HG02885 (cell line): ENCODE data around the gene NEK6.

ENCODE experiments used
- ATAC-seq: cut with Tn5 transposase; IDR thresholded peaks from one replicate; pipeline ENCODE4 v1.9.1; 2021; ENCODE audit warnings: mild to moderate bottlenecking; ENCODE audit not compliant: unreplicated experiment, poor library complexity

NEK6 gene

GRCh38 chr9:124311283-124311682, 53.5 kb downstream of the NEK6 start:
- no peak for ATAC-seq

DNA sequence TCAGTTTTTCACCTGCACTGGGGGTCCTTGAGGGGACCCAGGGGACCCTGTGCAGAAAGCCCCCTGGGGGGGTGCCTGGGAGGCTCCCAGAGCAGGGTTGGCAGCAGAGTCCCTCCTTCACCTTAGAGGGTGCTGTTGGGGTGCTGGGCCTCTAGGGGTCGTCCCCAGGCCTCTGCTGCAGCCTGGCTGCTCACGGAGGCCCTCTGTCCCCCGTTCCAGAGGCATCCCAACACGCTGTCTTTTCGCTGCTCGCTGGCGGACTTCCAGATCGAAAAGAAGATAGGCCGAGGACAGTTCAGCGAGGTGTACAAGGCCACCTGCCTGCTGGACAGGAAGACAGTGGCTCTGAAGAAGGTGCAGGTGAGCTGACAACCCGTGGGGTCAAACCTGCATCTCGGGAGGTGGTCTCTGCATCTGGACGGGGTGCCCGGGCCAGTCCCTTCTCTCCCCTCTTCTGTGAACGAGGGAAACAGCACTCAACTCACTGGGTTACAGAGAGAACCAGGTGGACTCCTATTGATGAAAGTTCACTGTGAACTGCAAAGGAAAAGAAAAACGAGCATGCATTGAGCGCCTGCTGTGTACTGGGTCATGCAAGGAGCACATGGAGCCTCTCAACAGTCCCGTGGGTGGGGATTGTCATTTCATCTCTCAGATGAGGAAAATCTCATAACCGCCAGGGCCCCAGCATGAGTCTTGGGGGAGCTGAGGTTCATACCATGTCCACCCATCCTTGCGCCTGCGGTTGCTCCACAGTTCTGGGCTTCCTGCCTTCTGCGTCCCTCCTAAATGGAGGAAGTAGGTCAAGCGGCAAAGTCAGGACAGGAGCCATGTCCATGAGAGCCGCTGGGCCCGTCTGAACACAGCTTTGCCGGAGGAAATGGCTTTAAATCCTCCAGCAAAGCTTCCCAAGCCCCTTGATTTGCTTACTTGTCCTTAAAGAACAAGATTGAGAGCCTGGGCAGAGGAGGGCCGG, 54.8 kb downstream of the NEK6 start:
- no peak for ATAC-seq

GRCh38 chr9:124313940-124314339, 56.2 kb downstream of the NEK6 start:
- ATAC-seq, result no peak

DNA sequence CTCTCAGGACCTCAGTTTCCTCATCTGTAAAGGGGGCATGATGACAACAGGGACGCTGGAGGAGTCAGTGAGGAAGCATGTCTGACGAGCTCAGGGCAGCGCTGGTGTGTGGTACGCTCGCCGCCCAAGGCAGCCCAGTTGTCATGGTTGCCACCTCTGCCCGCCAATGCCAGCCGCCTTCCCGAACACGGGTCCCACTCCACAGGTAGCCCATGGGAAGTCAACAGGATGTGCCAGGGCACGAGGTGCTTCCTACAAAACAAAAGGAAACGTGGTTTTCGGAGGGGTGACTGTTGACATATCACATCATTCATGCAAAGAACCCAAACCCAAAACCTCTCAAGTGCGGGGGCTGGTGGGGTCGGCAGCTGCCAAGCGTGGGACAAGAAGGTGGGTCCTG, 58.1 kb downstream of the NEK6 start:
- no peak for ATAC-seq

DNA sequence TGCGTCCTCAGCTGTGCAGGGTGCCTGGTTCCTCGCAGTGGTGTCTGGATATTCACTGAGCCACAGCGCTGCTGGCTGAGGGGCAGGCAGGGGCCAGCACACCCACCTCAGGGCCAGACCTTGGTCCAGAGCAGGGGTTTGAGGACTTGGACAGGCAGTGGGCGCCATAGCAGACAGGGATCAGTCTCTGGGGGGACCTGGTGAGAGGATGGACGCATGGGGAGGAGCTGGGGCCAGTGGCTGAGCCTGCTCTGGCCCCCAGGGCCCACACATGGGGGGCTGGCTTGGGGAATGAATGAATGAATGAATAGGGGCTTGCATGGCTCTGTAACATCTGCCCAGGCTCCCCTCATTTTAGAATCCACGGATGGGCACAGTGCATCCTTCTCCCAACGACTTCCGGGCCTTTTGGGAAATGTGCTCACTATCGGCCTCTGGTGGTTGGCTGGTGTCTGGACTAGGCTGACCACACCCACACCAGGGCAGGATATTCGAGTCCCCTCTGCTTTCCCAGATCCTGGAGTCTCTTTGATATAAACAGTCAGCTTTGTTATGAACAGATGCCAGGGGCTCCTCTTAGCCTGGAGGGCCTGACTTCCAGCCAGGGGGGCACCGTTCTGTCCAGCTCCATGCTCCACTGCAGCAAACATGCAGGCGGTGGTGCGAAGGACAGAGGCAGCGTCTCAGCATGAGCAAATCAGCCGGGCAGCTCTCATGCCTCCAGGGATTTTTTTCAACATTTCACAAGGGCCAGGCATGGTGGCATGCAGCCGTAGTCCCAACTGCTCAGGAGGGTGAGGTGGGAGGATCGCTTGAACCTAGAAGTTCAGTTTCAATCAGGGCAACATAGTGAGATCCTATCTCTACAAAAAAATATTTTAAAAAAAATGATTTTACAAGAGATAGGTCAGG, 62.6 kb downstream of the NEK6 start:
- no peak for ATAC-seq

- ATAC-seq, result no peak
Observed at GRCh38 chr9:124321416-124321815, 63.7 kb downstream of the NEK6 start.

DNA sequence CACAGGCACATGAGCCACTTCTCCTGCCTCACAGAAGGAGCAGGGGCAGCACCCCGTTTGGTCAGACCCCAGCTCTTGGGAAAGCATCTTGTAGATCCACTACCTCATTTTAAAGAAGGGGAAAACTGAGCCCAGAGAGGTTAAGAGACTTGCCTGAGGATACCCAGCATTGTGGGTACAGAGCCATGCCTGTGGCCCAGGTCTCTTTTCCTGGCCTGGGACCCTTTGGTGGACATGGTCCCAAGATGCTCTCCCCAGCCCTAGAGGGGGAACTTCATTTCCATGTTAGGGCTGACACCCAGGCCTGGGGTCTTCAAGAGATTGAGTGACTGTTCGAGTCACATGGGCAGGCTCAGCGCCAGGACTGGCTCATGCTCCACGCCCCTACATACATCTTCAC, 64.2 kb downstream of the NEK6 start:
- no peak for ATAC-seq

DNA sequence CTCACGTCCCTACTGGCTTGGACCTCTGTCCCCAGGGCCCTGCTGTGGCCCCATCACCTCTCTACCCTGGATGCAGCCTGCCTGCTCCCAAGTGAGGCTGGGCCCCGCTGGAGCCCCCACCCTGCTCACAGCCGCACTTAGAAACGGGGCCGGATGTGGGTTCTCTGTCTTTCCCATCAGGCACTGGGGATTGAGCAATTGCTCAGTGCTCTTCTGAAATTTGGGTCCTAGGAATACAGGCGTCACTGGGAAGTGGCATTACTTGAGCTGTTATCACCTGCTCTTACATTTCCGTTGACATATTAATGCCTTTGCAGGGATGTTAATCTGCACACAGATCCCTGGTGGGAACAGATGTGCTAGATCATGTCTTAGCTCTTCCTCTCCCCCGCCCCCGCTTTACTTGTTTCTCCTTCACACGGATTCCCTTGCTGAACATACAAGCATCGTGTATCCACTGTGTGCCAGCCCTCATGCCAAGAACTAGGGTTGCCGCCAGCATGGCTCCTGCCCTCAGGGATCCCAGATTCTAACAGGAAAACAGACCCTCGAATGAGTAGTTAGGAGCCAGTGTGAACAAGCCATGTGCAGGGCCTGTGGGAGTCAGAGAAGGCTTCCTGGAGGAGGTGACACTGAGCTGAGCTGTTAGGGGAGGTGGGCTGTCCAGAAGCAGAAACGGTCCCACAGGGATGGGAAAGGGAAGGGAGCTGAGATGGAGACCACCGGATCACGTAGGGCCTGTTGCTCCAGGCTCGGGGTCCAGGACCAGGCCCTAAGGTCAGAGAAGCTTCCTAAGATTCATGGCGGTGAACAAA, 65.1 kb downstream of the NEK6 start:
- ATAC-seq, result no peak

DNA sequence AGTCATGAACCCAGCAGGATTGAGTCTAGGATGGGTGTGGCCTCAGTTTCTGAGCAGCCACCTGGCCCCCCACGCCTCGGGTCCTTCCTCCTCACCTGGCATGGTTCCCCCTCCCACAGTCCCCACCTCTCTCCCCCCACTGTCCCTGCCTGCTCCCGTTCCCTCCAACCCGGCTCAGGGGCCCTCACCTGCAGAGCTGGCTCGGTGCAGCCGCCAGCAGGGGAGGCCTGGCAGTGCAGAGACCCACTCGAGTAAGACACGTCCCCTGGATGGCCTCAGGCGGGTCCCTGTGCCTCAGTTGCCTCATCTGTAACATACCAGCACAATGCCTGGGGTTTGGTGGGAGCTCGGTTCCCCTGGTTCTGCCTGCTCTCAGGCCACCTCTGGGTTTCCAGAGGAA, 66.2 kb downstream of the NEK6 start:
- ATAC-seq, result no peak

DNA sequence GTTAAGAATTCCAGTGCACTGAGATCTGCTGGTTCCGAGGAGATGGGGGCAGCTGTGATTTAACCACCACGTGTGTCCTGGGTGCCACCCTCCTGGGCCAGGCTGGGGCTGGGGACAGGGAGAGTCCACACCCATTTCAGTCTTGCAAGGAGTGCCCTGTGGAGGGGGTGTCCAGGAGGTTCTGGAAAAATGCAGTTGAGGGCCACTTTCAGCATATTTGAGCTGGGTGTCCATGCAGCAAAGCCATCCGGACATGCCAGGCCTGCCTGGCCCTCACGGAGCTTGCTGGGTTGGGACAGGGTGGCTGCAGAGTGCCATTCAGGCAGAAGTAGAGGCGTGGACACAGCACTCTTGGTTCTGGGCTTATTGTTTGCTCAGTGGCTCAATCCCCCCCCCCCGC, 68.1 kb downstream of the NEK6 start:
- no peak for ATAC-seq

DNA sequence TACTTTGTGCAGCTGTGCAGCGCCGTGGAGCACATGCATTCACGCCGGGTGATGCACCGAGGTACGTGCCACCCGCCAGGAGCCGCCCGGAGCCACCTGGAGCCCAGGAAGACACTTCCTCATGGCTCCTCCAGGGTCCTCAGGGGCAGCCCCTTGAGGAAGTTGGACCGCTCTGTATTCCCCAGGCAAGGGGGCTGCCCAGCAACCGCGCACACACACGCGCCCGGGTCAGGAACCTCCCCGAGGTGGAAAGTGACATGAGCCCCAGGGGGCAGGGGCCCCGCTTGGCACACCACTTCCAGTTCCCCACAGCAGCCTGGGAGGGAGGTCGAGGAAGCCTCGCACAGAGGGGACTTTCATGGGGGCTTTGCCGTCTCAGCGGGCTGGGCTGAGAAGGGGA, 68.6 kb downstream of the NEK6 start:
- no peak for ATAC-seq

DNA sequence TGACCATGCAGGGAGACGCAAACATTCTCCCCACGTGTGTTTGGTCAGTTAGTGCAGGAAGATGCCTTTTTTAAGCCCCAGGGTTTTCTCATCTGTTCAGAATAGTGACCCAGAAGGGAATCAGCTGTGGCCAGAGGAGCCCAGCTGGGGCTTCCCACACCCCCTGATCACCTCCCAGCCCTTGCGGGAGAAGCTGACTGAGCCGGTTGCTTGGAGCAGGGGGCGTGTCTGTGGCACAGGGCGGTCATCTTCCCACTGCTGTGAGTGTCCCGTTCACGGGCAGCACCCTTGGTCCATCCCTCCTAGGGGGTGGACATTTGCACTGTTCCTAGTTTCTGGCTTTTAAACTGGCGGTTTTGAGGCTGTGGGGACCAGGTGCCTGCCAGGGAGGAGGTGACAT, 69.7 kb downstream of the NEK6 start:
- no peak for ATAC-seq

DNA sequence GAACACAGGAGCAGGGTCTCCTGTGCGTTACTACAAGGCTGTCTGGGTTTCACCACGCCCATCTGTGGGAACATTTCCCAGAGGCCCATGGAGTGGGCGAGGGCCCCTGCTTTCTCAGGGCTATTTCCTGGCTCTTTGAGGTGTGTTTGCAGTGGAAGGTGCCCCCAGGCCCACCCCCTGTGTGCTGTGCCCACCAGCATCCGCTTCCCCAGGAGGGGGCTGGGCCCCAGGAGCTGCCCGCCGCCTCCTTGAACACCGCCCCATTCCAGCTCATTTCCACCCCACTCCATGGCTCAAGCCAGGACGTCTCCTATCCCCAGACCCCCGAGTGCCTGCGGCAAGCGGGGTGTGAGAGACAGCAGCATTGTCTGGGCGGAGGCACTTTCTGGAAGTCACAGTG, 70.5 kb downstream of the NEK6 start:
- no peak for ATAC-seq

DNA sequence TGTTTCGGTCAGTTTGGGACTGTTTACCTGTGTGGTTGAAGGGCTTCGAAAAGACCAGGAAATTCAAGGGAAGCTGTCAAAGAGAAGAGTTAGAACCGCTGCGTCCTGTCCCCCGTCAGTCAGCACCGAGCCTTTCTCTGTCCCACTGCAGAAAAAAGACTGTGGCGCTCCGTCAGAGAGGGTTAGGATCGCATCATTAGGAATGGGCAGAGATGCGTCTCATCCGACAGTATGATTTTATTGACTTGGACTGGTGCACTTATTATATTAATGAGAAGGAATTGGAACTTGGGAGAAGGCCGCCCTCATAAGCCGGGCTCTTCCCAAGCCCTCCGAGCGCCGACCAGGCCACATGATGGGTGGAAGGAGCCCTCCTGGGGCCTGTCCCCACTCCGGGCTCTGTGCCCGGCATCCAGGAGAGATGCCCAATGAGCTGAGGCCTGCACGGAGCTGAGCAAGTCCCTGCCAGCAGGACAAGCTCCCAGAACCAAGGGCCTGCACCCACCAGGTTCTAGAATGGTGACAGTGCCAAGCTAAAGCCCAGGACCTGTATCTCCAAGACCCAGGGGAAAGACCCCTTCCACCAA, 71.5 kb downstream of the NEK6 start:
- no peak for ATAC-seq

DNA sequence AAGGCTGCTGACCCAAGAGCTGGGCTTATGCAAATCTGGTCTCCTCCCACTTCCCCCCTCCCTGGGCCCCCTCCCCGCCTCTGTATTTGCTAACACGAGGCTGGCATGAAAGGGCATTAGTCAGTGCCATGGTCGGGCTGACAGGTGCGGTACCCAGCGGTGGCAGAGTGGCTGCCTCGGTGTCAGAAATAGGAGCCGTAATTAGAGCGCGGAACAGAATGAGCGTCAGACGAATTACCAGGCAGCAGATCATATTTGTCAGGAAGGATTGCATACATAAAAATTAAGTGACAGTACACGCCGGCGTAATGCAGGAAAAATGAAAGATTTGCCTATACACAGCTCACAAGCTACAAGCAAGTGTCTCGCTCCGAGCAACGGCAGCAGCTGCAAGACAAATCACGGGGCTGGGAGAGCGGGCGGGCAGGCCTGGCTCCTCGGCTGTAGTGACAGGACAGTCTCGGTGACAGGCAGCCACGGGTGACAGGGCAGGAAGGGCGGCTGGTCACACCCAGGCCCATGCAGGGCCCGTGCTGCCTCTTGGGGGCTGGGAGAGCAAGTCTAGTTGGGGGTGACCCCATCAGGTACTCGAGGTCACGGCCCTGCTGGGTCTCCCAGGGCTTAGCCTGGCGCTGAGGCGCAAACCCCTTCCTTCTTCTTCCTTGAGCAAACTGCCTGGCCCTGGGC, 72.4 kb downstream of the NEK6 start:
- ATAC-seq, result no peak

GRCh38 chr9:124331580-124331979, 73.8 kb downstream of the NEK6 start:
- no peak for ATAC-seq

- no peak for ATAC-seq
Observed at GRCh38 chr9:124332361-124333202, 74.8 kb downstream of the NEK6 start.

DNA sequence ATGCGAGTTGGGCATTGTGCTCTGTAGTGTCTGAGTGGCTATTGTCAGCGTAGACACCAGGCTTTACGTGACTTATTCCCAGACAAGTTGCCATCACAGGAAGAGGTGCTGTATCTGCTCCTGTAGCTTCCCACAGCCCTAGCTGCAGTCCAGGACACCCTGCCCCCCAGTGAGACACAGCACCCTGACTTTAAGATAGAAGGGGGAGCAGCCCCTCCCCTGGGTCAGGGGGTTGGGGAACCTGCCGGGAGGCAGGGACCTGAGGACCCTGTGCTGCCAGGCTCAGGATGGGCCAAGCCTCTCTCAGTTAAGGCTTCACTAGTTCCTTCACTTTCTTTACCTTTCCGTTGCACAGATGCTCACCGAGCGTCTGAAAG, 75.4 kb downstream of the NEK6 start:
- no peak for ATAC-seq
